HG03520 (cell line): Measurements from ENCODE around the gene CNR2.
"Not testable (repeated sequence)": the region's sequence is repeated elsewhere in the genome, so short reads cannot be mapped to it uniquely, and the experiment has no call there.

Source experiments
- ATAC-seq: cut with Tn5 transposase; IDR thresholded peaks from one replicate; pipeline ENCODE4 v1.9.1; 2021; ENCODE audit warnings: mild to moderate bottlenecking, moderate library complexity; ENCODE audit not compliant: unreplicated experiment

CNR2 gene

DNA sequence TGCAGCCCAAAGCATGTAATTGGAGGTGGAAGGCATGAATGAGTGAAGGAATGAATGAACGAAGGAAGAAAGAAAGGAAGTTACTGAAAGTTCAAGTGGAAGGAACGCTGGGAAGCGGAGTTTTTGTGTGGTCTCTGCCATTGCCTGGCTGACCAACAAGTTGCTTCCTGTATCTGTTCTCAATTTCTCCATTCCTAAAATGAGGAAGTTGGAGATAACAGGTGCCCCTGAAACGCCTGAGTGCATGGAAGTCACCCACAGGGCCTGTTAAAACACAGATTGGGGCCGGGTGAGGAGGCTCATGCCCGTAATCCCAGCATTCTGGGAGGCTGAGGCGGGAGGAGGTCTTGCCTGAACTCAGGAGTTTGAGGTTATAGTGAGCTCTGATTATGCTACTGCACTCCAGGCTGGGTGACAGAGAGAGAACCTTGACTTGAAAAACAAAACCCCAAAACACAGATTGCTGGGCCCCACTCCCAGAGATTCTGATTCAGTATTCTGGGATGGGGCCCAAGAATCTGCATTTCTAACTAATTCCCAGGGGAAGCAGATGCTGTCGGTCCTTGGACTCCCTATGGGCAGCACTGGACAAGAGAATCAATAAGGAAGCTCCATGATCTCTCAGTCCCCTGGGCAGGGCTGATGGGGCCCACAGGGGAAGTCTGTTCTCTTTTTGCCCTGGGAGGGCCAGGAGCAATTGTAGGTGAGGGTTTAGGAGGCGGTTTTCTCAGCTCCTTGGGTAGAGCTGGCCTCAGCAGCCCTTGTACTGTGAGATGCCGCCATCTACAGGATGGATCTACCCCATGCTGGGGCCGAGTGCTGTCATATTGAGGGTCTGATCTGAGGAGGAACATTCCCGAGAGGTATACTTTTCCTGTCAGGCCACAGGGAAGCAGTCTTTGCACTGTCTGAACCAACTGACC is 3.3 kb upstream of the CNR2 start:
- no peak for ATAC-seq

- ATAC-seq = no peak
Observed at GRCh38 chr1:23915466-23915865, 2.3 kb upstream of the CNR2 start.

GRCh38 chr1:23914921-23915320 is 1.8 kb upstream of the CNR2 start:
- no peak for ATAC-seq

- ATAC-seq = no peak
Observed at GRCh38 chr1:23911921-23912320, 1.2 kb downstream of the CNR2 start.

DNA sequence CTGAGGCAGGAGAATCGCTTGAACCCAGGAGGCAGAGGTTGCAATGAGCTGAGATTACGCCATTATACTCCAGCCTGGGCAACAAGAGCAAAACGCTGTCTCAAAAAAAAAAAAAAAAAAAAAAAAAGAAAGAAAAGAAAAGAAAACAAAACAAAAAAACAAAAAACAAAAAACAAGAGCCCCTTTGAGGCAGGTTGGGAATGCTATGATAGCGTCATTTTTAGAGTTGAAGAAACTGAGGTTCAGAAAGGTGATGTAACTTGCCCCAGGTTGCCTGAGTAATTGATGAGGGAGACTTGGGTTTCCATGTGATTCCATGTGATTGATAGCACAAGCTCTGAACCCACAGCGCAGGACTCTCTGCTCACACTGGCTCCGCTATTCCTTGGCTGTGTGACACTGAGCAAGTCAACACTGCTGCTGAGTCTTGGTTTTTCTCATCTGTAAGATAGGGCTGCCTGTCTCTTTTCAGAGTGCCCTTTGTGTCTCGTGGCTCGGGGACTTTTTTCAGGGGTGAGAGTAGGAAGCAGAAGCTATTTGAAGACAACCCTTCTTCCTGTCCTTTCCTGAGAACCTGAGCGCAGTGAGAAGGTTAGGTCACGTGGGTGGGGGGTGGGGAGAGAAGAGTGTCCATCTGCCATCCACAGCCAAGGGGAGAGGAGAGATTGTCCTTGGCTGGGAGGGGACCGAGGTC is 2.5 kb downstream of the CNR2 start:
- no peak for ATAC-seq

DNA sequence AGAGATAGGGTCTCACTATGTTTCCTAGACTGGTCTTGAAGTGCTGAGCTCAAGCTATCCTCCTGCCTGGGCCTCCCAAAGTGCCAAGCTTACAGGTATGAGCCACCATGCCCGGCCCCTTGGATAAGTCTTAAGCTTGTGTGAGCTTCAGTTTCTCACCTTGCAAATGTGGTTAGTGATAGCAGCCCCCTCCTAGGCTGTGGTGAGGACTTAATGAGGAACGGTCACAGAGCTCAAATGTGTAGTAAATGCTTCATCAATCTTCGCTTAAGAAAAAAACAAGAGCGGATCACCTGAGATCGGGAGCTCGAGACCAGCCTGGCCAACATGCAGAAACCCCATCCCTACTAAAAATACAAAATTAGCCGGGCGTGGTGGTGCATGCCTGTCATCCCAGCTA is 3.0 kb downstream of the CNR2 start:
- ATAC-seq = no peak

- no peak for ATAC-seq
Observed at GRCh38 chr1:23909412-23909811, 3.8 kb downstream of the CNR2 start.

DNA sequence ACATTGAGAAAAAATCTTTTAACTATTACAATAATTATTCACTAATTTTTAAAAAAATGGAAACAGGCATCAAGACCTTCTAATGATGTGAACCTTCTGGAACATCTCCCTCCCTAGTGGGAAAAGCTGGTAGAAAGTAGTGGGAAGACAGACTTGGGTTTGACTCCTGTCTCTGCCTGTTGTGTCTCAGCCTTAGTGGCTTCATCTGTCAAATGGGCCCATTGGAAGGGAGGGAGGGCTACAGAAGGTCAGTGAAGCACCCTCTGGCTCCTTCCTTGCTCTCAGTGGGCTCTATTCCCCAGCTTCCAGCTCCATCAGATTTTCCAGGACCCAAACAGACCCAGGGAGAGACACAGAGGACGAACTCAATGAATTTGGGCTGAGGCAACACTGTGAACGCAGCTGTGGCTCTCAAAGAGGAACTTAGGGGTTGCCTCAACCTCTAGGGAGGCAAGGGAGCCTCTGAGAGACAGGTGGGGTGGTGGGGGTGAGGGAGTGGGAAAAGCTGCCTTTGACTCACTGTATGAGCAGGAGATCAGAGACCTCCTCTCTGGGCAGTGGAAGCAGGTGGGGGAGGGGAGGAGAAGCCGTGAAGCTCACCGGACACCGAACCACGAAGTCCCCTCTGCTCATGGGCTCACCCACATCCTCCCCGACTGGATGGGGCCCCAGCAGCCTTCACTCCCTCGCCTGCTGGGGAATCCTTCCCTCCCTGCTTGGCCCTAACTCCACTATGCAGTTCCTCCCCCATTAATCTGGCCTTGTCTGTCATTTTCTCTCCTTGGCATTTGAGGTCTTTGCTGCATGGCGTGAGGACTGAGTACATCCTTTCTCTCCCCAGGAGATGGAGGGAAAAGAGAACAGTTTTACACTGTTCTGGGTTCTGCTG is 4.5 kb downstream of the CNR2 start:
- ATAC-seq = no peak

DNA sequence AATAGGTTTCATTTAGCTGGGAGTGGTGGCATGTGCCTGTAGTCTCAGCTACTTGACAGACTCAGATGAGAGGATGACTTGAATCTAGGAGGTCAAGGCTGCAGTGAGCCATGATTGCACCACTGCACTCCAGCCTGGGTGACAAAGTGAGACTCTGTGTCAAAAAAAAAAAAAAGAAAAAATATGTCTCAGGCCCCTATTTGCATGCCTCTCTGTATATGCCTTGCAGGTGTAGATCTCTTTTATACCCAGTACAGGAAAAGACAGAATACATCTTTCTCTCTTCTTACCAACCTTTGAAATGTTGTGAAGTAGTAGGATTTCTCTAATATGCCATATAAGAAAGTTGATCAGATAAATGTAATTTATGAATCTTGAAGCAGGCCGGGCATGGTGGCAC is 6.4 kb downstream of the CNR2 start:
- no peak for ATAC-seq

GRCh38 chr1:23905461-23906025 is 7.6 kb downstream of the CNR2 start:
- no peak for ATAC-seq

DNA sequence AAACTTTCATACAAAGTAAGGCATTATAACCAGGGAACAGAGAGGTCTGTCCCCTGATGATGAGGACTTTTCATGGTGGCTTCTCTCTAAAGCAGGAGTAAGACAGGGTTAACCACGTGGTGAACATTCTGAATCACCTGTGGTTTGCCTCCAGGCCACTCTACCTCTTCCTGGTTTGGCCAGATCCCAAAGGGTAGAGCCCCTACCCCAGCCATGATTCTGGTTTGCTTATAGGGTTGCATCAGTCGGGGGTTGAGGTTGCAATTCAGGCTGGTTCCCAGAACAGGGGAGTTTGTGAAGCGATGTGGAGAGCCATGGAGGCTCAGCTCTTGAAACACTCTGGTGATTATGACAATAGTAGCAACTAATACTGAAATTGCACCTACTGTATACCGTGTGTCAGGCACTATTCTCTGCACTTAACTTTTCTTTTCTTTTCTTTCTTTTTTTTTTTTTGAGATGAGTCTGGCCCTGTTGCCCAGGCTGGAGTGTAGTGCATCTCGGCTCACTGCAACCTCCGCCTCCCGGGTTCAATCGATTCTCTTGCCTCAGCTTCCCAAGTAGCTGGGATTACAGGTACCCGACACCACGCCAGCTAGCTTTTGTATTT is 8.3 kb downstream of the CNR2 start:
- ATAC-seq = no peak

DNA sequence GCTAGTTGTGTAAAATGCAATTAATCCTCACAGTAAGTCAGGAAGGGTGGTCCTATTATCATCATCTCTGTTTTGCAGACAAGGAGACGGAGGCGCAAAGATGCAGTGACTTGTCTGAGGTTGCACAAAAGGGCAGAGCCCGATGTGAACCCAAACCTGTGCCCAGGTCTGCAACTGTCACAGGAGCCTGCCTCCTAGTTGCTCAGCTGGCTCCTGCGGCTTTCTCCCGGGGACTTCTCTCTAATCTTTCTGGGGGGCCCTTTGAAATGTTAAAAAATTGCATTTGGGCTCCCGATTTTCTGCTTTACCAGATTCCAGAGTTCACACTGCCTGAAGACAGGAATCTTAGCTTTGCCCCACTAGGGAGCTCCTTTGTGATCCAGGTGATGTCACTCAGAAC is 9.4 kb downstream of the CNR2 start:
- ATAC-seq = no peak

GRCh38 chr1:23902321-23903278 is 10.6 kb downstream of the CNR2 start:
- ATAC-seq = no peak

DNA sequence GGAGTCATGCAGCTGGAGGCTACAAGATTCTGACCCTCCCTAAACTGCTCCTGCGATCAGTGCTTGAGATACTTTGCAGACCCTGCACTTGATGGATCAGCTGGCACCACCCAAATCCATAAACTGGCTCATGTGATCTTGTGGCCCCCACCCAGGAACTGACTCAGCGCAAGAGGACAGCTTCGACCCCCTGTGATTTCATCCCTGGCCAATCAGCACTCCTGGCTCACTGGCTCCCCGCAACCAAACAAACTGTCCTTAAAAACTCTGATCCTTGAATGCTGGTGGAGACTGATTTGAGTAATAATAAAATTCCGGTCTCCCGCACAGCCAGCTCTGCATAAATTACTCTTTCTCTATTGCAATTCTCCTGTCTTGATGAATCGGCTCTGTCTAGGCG is 13.1 kb downstream of the CNR2 start:
- ATAC-seq = not testable (repeated sequence)

GRCh38 chr1:23899070-23899469 is 14.1 kb downstream of the CNR2 start:
- ATAC-seq = no peak

GRCh38 chr1:23897083-23897482 is 16.1 kb downstream of the CNR2 start:
- ATAC-seq = no peak

GRCh38 chr1:23896491-23896890 is 16.7 kb downstream of the CNR2 start:
- no peak for ATAC-seq

DNA sequence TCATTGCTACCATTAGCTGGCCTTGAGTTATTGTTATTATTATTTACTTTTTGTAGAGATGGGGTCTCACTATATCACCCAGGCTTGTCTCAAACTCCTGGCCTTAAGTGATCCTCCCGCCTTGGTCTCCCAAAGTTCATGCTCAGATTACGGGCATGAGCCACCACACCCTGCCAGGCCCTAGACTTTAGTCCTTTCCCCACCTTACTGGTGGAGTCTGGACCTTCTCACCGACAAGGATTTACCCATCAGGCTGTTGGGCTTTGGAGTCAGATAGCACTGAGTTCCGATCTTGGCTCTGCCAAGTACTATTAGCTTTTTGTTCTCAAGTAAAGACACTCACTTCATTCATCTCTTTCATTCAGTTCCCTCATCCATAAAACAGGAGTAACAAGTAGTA is 17.2 kb downstream of the CNR2 start:
- ATAC-seq = no peak

- no peak for ATAC-seq
Observed at GRCh38 chr1:23895082-23895481, 18.1 kb downstream of the CNR2 start.
